ENCODE results near the gene PDE10A.

The PDE10A gene

GRCh38 chr6:165656581-165657324, 6.3 kb downstream of the PDE10A start:
- Histone ChIP-seq H3K4me1 (peaks cover 23% of the 10 kb centered on the region), H3K9me3 (no peaks in the 10 kb centered on the region), H3K4me3 (no peak overlapping the region), H3K27me3 (ENCODE audit: low read depth) (no peaks in the 10 kb centered on the region), H3K36me3 (replicated peaks) (no peaks in the 10 kb centered on the region)
- in situ Hi-C loops (cut with MboI; ENCODE audit: low sequenced_read_pairs) = no loop called here
- DNase-seq (ENCODE audit: low spot score in 2 of 2) = no peak

DNA sequence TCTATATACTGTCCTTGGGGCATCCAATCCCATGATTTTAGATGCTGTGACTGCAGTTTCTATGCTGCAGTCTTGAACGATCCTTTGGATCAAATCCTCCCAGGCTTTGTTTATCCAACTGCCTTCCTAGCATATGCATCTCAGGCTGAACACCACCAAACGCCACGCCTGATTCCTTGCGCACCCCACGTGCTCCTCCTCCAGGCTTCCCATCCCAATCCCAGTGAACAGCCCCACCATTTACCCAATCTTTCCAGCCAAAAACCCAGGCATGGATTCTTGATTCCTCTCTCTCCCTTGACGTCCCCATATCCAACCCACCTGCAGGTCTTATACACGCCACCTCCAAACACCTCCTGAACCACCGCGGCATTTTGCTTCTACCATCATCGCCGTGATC, 7.8 kb downstream of the PDE10A start:
- Histone ChIP-seq H3K36me3 (replicated peaks) (no peaks in the 10 kb centered on the region), H3K4me1 (peaks cover 21% of the 10 kb centered on the region), H3K27me3 (ENCODE audit: low read depth) (no peaks in the 10 kb centered on the region), H3K4me3 (no peak overlapping the region), H3K9me3 (no peaks in the 10 kb centered on the region)
- in situ Hi-C loops (cut with MboI; ENCODE audit: low sequenced_read_pairs) = no loop called here
- no peak for DNase-seq (ENCODE audit: low spot score in 2 of 2)

- Histone ChIP-seq H3K4me1 (peaks cover 19% of the 10 kb centered on the region), H3K36me3 (replicated peaks) (no peaks in the 10 kb centered on the region), H3K27me3 (ENCODE audit: low read depth) (no peaks in the 10 kb centered on the region), H3K4me3 (no peak overlapping the region), H3K9me3 (no peaks in the 10 kb centered on the region)
- DNase-seq (ENCODE audit: low spot score in 2 of 2) = no peak
- in situ Hi-C loops (cut with MboI; ENCODE audit: low sequenced_read_pairs) = no loop called here
Measured at GRCh38 chr6:165654144-165654543, 8.9 kb downstream of the PDE10A start.

GRCh38 chr6:165653607-165654006, 9.4 kb downstream of the PDE10A start:
- in situ Hi-C loops (cut with MboI; ENCODE audit: low sequenced_read_pairs) = no loop called here
- no peak for DNase-seq (ENCODE audit: low spot score in 2 of 2)
- Histone ChIP-seq H3K27me3 (ENCODE audit: low read depth) (no peaks in the 10 kb centered on the region), H3K4me1 (peaks cover 20% of the 10 kb centered on the region), H3K4me3 (no peak overlapping the region), H3K36me3 (replicated peaks) (no peaks in the 10 kb centered on the region), H3K9me3 (no peaks in the 10 kb centered on the region)

DNA sequence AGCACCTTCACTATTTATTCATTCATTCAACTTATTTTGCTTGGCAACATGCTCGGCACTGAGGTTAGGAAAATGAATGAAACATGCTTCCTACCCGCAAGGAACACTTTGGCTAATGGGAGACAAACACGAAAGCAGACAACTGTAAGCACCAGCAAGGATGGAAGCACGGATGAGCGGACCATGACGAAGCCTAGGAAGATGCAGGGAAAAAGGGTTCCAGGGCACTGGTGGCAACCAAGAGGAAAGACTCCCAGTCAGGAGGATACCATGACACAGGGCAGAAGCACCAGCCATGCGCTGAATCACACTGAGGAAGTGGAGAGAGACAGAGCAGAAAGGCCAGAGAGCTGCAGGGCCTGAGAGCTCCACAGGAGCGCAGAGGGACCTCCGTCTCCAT, 9.8 kb downstream of the PDE10A start:
- Histone ChIP-seq H3K4me1 (peaks cover 23% of the 10 kb centered on the region), H3K9me3 (no peaks in the 10 kb centered on the region), H3K27me3 (ENCODE audit: low read depth) (no peaks in the 10 kb centered on the region), H3K36me3 (replicated peaks) (no peaks in the 10 kb centered on the region), H3K4me3 (no peak overlapping the region)
- in situ Hi-C loops (cut with MboI; ENCODE audit: low sequenced_read_pairs) = no loop called here
- no peak for DNase-seq (ENCODE audit: low spot score in 2 of 2)

- H3K4me3 ChIP-seq = no peak overlapping the region
- H3K4me1 ChIP-seq = peaks cover 19% of the 10 kb centered on the region
- in situ Hi-C loops (cut with MboI; ENCODE audit: low sequenced_read_pairs) = no loop called here
- no peaks in the 10 kb centered on the region for H3K9me3 ChIP-seq
- DNase-seq (ENCODE audit: low spot score in 2 of 2) = no peak
- H3K27me3 ChIP-seq (ENCODE audit: low read depth) = no peaks in the 10 kb centered on the region
- no peaks in the 10 kb centered on the region for H3K36me3 ChIP-seq (replicated peaks)
Measured at GRCh38 chr6:165652766-165653165, 10.3 kb downstream of the PDE10A start.

DNA sequence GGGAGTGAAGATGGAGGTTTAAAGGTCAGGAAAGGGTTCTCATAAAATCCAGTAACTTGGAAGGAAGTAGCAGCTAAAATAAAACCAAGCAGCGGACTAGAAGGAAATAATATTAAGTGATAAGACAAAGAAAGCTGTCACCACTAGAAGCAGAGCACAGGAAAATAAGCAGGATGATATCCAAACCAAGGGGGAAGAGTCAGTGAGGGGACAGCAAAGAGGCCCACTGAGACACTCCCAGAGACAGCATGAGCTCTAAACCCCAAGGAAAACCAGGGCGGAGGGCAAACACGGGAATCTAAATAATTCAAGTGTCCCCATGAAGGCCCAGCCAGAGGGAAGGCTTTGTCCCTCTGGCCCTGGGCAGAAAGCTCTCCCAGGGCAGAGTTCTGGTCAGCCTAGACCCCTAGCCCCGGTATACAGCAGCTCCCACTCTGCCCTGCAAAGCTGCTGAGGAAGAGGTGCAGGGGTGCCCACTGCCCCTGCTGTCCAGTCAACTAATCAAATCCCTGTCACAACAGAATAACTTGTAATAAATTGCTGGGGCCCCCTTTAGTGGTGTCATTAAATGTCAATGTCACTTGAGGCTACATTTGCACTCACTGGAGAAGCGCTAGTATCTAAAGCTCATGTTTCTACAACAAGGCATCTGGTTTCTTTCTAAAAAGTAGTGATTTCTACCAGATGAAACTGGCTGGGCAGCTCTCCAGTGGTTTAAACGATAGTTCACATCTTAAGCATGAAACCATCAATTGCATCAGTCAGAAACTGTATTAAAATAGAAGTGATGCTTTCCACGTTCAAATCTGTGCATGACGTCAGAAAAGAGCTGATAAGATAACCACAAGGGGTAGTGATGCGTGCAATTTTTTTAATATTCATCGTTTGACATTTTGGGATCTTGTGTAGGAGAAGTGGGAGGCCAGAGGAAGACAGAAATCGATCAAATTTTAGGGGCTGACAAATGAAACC, 13.6 kb downstream of the PDE10A start:
- H3K4me3 ChIP-seq = no peak overlapping the region
- H3K4me1 ChIP-seq = peaks cover 10% of the 10 kb centered on the region
- DNase-seq (ENCODE audit: low spot score in 2 of 2) = no peak
- H3K27me3 ChIP-seq (ENCODE audit: low read depth) = no peaks in the 10 kb centered on the region
- H3K9me3 ChIP-seq = no peaks in the 10 kb centered on the region
- H3K36me3 ChIP-seq (replicated peaks) = no peaks in the 10 kb centered on the region
- in situ Hi-C loops (cut with MboI; ENCODE audit: low sequenced_read_pairs) = no loop called here

DNA sequence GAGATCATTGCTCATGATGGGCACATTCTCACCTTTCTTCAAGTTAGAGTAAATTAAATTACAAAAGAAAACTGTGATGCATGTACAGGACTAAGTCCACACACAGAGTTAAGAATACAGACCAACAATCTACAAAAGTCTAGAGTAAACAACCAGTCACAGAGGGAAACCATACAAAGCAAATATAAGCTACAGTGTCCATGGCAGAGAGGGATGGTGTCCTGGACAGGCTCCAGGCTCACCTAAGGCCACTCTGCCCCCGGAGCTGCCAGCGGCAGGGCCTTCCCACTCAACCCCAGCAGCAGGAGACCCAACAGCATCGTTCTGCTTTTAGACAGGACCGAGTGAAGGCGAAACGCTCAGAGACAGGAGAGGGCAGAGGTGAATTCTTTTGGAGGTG, 16.0 kb downstream of the PDE10A start:
- H3K36me3 ChIP-seq (replicated peaks) = no peaks in the 10 kb centered on the region
- no peak overlapping the region for H3K4me3 ChIP-seq
- in situ Hi-C loops (cut with MboI; ENCODE audit: low sequenced_read_pairs) = no loop called here
- H3K27me3 ChIP-seq (ENCODE audit: low read depth) = no peaks in the 10 kb centered on the region
- H3K9me3 ChIP-seq = no peaks in the 10 kb centered on the region
- peaks cover 15% of the 10 kb centered on the region for H3K4me1 ChIP-seq
- no peak for DNase-seq (ENCODE audit: low spot score in 2 of 2)

- Histone ChIP-seq H3K4me1 (peaks cover 11% of the 10 kb centered on the region), H3K27me3 (ENCODE audit: low read depth) (no peaks in the 10 kb centered on the region), H3K4me3 (no peak overlapping the region), H3K36me3 (replicated peaks) (no peaks in the 10 kb centered on the region), H3K9me3 (no peaks in the 10 kb centered on the region)
- in situ Hi-C loops (cut with MboI; ENCODE audit: low sequenced_read_pairs) = no loop called here
- DNase-seq (ENCODE audit: low spot score in 2 of 2) = no peak
Measured at GRCh38 chr6:165645919-165646318, 17.1 kb downstream of the PDE10A start.

DNA sequence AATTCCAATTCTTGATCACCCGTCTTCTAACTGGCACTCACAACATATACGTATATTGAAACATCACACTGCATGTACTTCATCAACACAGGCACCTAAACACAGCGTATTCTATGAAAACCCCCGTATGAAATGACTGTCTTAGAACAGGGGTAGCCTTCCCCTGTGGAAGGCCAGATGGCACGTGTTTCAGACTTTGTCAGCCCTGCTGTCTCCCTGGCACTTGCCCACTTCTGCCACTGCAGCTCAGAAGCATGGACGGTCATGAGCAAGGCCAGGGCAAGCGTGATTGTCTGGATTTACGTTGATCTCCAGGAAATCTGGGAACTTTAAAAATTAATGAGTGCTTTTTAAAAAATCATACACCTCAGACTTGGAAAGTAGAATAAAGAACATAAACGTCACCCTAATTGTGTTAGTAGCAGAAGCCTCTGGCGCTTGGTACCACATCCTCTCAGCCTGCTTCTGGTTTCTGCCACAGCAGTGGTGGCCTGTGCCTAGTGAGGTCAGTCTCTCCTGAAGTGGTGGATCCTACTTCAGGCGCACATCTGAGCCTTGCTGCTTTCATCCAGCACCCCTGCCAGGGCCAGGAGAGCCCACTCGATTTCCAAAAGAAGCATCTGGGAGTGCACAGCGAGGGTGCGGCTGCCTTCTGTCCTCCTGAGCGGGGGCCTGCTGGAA, 18.3 kb downstream of the PDE10A start:
- in situ Hi-C loops (cut with MboI; ENCODE audit: low sequenced_read_pairs) = no loop called here
- peaks cover 11% of the 10 kb centered on the region for H3K4me1 ChIP-seq
- H3K9me3 ChIP-seq = no peaks in the 10 kb centered on the region
- DNase-seq (ENCODE audit: low spot score in 2 of 2) = no peak
- H3K36me3 ChIP-seq (replicated peaks) = no peaks in the 10 kb centered on the region
- H3K27me3 ChIP-seq (ENCODE audit: low read depth) = no peaks in the 10 kb centered on the region
- H3K4me3 ChIP-seq = no peak overlapping the region

GRCh38 chr6:165643015-165643414, 20.0 kb downstream of the PDE10A start:
- no peaks in the 10 kb centered on the region for H3K9me3 ChIP-seq
- H3K4me3 ChIP-seq = no peak overlapping the region
- in situ Hi-C loops (cut with MboI; ENCODE audit: low sequenced_read_pairs) = no loop called here
- no peaks in the 10 kb centered on the region for H3K27me3 ChIP-seq (ENCODE audit: low read depth)
- no peak for DNase-seq (ENCODE audit: low spot score in 2 of 2)
- peaks cover 14% of the 10 kb centered on the region for H3K4me1 ChIP-seq
- H3K36me3 ChIP-seq (replicated peaks) = no peaks in the 10 kb centered on the region

DNA sequence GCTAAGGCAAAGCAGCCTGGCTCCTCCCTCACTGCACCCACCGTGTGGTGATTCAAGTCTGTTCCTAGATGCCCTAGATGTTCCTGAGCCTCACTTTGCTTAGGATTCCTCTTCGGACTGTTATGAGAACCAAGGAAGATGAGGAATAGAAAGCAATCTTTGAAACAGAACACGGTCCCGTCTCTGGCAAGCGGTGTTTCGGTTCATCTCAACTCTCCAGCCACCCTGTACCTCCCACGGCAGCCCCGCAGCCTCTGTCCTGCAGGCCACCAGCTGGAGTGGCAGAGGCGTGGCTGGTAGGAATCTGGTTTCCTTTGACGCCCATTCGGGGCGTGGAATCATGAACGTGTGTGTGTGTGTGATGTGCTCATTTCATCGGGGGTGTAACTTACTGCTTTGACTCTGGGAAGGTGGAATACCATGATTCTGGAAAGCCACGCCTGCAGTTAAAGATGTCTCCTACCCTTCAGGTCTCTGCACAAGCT, 21.3 kb downstream of the PDE10A start:
- H3K4me3 ChIP-seq = no peak overlapping the region
- H3K9me3 ChIP-seq = no peaks in the 10 kb centered on the region
- in situ Hi-C loops (cut with MboI; ENCODE audit: low sequenced_read_pairs) = no loop called here
- H3K36me3 ChIP-seq (replicated peaks) = no peaks in the 10 kb centered on the region
- no peak for DNase-seq (ENCODE audit: low spot score in 2 of 2)
- H3K27me3 ChIP-seq (ENCODE audit: low read depth) = no peaks in the 10 kb centered on the region
- peaks cover 27% of the 10 kb centered on the region for H3K4me1 ChIP-seq

GRCh38 chr6:165640806-165641205, 22.2 kb downstream of the PDE10A start:
- H3K4me3 ChIP-seq = no peak overlapping the region
- H3K9me3 ChIP-seq = no peaks in the 10 kb centered on the region
- no peaks in the 10 kb centered on the region for H3K27me3 ChIP-seq (ENCODE audit: low read depth)
- in situ Hi-C loops (cut with MboI; ENCODE audit: low sequenced_read_pairs) = no loop called here
- H3K4me1 ChIP-seq = peaks cover 36% of the 10 kb centered on the region
- H3K36me3 ChIP-seq (replicated peaks) = no peaks in the 10 kb centered on the region
- no peak for DNase-seq (ENCODE audit: low spot score in 2 of 2)

Measured in HAP-1 (cell line).